Measurements from ENCODE around the gene SLC2A11.

DNA sequence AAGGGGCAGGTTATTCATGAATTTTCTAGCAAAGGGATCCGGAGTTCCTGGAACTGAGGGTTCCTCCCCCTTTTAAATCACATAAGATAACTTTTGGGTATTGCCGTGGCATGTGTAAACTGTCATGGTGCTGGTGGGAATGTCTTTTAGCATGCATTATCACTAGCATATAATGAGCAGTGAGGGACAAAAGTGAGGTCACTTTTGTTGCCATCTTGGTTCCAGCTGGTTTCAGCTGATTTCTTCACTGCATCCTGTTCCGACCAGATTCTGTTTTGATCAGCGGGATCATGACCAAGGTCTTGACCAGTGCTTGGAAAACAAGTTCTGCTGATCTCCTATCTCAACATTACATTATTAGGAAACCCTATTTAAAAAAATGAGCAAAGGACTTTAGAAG lies 43.9 kb downstream of the SLC2A11 start:
- TF ChIP-seq, protein P1, sequence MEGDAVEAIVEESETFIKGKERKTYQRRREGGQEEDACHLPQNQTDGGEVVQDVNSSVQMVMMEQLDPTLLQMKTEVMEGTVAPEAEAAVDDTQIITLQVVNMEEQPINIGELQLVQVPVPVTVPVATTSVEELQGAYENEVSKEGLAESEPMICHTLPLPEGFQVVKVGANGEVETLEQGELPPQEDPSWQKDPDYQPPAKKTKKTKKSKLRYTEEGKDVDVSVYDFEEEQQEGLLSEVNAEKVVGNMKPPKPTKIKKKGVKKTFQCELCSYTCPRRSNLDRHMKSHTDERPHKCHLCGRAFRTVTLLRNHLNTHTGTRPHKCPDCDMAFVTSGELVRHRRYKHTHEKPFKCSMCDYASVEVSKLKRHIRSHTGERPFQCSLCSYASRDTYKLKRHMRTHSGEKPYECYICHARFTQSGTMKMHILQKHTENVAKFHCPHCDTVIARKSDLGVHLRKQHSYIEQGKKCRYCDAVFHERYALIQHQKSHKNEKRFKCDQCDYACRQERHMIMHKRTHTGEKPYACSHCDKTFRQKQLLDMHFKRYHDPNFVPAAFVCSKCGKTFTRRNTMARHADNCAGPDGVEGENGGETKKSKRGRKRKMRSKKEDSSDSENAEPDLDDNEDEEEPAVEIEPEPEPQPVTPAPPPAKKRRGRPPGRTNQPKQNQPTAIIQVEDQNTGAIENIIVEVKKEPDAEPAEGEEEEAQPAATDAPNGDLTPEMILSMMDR (IDR thresholded peaks at IDR 0.05; ENCODE audit: poor library complexity, severe bottlenecking), result no peak
- TF ChIP-seq RAD21 (conservative IDR thresholded peaks at IDR 0.05) (no peak), SMC3 (conservative IDR thresholded peaks at IDR 0.05; ENCODE audit: poor library complexity) (no peak), EZH2 (IDR thresholded peaks at IDR 0.05; ENCODE audit: borderline replicate concordance, insufficient read depth, low read length, poor library complexity, severe bottlenecking) (no peak), POLR2AphosphoS5 (IDR thresholded peaks at IDR 0.05) (no peak), EP300 (conservative IDR thresholded peaks at IDR 0.05; ENCODE audit: poor library complexity, severe bottlenecking) (no peak), TAF1 (IDR thresholded peaks at IDR 0.05; ENCODE audit: low read depth) (no peak)
- TF ChIP-seq, protein P2, sequence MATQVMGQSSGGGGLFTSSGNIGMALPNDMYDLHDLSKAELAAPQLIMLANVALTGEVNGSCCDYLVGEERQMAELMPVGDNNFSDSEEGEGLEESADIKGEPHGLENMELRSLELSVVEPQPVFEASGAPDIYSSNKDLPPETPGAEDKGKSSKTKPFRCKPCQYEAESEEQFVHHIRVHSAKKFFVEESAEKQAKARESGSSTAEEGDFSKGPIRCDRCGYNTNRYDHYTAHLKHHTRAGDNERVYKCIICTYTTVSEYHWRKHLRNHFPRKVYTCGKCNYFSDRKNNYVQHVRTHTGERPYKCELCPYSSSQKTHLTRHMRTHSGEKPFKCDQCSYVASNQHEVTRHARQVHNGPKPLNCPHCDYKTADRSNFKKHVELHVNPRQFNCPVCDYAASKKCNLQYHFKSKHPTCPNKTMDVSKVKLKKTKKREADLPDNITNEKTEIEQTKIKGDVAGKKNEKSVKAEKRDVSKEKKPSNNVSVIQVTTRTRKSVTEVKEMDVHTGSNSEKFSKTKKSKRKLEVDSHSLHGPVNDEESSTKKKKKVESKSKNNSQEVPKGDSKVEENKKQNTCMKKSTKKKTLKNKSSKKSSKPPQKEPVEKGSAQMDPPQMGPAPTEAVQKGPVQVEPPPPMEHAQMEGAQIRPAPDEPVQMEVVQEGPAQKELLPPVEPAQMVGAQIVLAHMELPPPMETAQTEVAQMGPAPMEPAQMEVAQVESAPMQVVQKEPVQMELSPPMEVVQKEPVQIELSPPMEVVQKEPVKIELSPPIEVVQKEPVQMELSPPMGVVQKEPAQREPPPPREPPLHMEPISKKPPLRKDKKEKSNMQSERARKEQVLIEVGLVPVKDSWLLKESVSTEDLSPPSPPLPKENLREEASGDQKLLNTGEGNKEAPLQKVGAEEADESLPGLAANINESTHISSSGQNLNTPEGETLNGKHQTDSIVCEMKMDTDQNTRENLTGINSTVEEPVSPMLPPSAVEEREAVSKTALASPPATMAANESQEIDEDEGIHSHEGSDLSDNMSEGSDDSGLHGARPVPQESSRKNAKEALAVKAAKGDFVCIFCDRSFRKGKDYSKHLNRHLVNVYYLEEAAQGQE (IDR thresholded peaks at IDR 0.05; ENCODE audit: borderline replicate concordance), result no peak
